ENCODE measurements around the gene MAGI2. TPM values are rescaled to one million over a fixed set of nuclear protein-coding genes. Genes with fewer than 3 reads are reported as not detected.
"Not testable (repeated sequence)": the region's sequence is repeated elsewhere in the genome, so short reads cannot be mapped to it uniquely, and the experiment has no call there.

The MAGI2 gene
- total RNA-seq, 1 experiment from 2014 or later: 0.84 TPM

- DNase-seq (ENCODE audit: low read depth): no peak
- in situ Hi-C loops (cut with HindIII; ENCODE audit: low pct_unique_long_range_greater_than_20kb, low sequenced_read_pairs): no loop called here
Observed at GRCh38 chr7:78563191-78563590, 890.3 kb downstream of the MAGI2 start.

GRCh38 chr7:78562191-78562590 lies 891.3 kb downstream of the MAGI2 start:
- in situ Hi-C loops (cut with HindIII; ENCODE audit: low pct_unique_long_range_greater_than_20kb, low sequenced_read_pairs): no loop called here
- DNase-seq (ENCODE audit: low read depth): no peak

- in situ Hi-C loops (cut with HindIII; ENCODE audit: low pct_unique_long_range_greater_than_20kb, low sequenced_read_pairs): no loop called here
- DNase-seq (ENCODE audit: low read depth): no peak
Observed at GRCh38 chr7:78558566-78558965, 894.9 kb downstream of the MAGI2 start.

GRCh38 chr7:78543976-78544375 lies 909.5 kb downstream of the MAGI2 start:
- DNase-seq (ENCODE audit: low read depth): no peak
- in situ Hi-C loops (cut with HindIII; ENCODE audit: low pct_unique_long_range_greater_than_20kb, low sequenced_read_pairs): no loop called here

GRCh38 chr7:78542981-78543380 lies 910.5 kb downstream of the MAGI2 start:
- in situ Hi-C loops (cut with HindIII; ENCODE audit: low pct_unique_long_range_greater_than_20kb, low sequenced_read_pairs): no loop called here
- no peak for DNase-seq (ENCODE audit: low read depth)

- DNase-seq (ENCODE audit: low read depth): no peak
- in situ Hi-C loops (cut with HindIII; ENCODE audit: low pct_unique_long_range_greater_than_20kb, low sequenced_read_pairs): no loop called here
Observed at GRCh38 chr7:78542541-78542940, 910.9 kb downstream of the MAGI2 start.

- no peak for DNase-seq (ENCODE audit: low read depth)
- in situ Hi-C loops (cut with HindIII; ENCODE audit: low pct_unique_long_range_greater_than_20kb, low sequenced_read_pairs): no loop called here
Observed at GRCh38 chr7:78539825-78540224, 913.6 kb downstream of the MAGI2 start.

- in situ Hi-C loops (cut with HindIII; ENCODE audit: low pct_unique_long_range_greater_than_20kb, low sequenced_read_pairs): no loop called here
- DNase-seq (ENCODE audit: low read depth): no peak
Observed at GRCh38 chr7:78535655-78536054, 917.8 kb downstream of the MAGI2 start.

- in situ Hi-C loops (cut with HindIII; ENCODE audit: low pct_unique_long_range_greater_than_20kb, low sequenced_read_pairs): no loop called here
Observed at GRCh38 chr7:78530351-78530750, 923.1 kb downstream of the MAGI2 start.

GRCh38 chr7:78529392-78529791 lies 924.1 kb downstream of the MAGI2 start:
- no peak for DNase-seq (ENCODE audit: low read depth)
- in situ Hi-C loops (cut with HindIII; ENCODE audit: low pct_unique_long_range_greater_than_20kb, low sequenced_read_pairs): no loop called here

More at GRCh38 chr7:78530351-78530750, 923.1 kb downstream of the MAGI2 start:
- peak; percentile 16 for DNase-seq (ENCODE audit: low read depth)

GRCh38 chr7:78528964-78529363 lies 924.5 kb downstream of the MAGI2 start:
- in situ Hi-C loops (cut with HindIII; ENCODE audit: low pct_unique_long_range_greater_than_20kb, low sequenced_read_pairs): no loop called here
- DNase-seq (ENCODE audit: low read depth): no peak

- DNase-seq (ENCODE audit: low read depth): no peak
- in situ Hi-C loops (cut with HindIII; ENCODE audit: low pct_unique_long_range_greater_than_20kb, low sequenced_read_pairs): no loop called here
Observed at GRCh38 chr7:78523930-78524329, 929.5 kb downstream of the MAGI2 start.

GRCh38 chr7:78521961-78522360 lies 931.5 kb downstream of the MAGI2 start:
- in situ Hi-C loops (cut with HindIII; ENCODE audit: low pct_unique_long_range_greater_than_20kb, low sequenced_read_pairs): no loop called here
- DNase-seq (ENCODE audit: low read depth): no peak

GRCh38 chr7:78516450-78516849 lies 937.0 kb downstream of the MAGI2 start:
- DNase-seq (ENCODE audit: low read depth): no peak
- in situ Hi-C loops (cut with HindIII; ENCODE audit: low pct_unique_long_range_greater_than_20kb, low sequenced_read_pairs): no loop called here

- DNase-seq (ENCODE audit: low read depth): no peak
- in situ Hi-C loops (cut with HindIII; ENCODE audit: low pct_unique_long_range_greater_than_20kb, low sequenced_read_pairs): no loop called here
Observed at GRCh38 chr7:78514634-78515033, 938.8 kb downstream of the MAGI2 start.

GRCh38 chr7:78510580-78511188 lies 942.8 kb downstream of the MAGI2 start:
- in situ Hi-C loops (cut with HindIII; ENCODE audit: low pct_unique_long_range_greater_than_20kb, low sequenced_read_pairs): no loop called here
- no peak for DNase-seq (ENCODE audit: low read depth)

- in situ Hi-C loops (cut with HindIII; ENCODE audit: low pct_unique_long_range_greater_than_20kb, low sequenced_read_pairs); DNase-seq (ENCODE audit: low read depth): not testable (repeated sequence)
Observed at GRCh38 chr7:78503301-78503700, 950.2 kb downstream of the MAGI2 start.

- in situ Hi-C loops (cut with HindIII; ENCODE audit: low pct_unique_long_range_greater_than_20kb, low sequenced_read_pairs): no loop called here
- no peak for DNase-seq (ENCODE audit: low read depth)
Observed at GRCh38 chr7:78501064-78501463, 952.4 kb downstream of the MAGI2 start.

GRCh38 chr7:78499971-78500370 lies 953.5 kb downstream of the MAGI2 start:
- in situ Hi-C loops (cut with HindIII; ENCODE audit: low pct_unique_long_range_greater_than_20kb, low sequenced_read_pairs): no loop called here
- no peak for DNase-seq (ENCODE audit: low read depth)

GRCh38 chr7:78499283-78499682 lies 954.2 kb downstream of the MAGI2 start:
- no peak for DNase-seq (ENCODE audit: low read depth)
- in situ Hi-C loops (cut with HindIII; ENCODE audit: low pct_unique_long_range_greater_than_20kb, low sequenced_read_pairs): no loop called here
